HepG2 (cell line): ENCODE results near the gene CKAP2L. TPM values are rescaled to one million over a fixed set of nuclear protein-coding genes. Genes with fewer than 3 reads are reported as not detected.
A peak's percentile ranks its signal among the peaks of the same experiment; 100 is the strongest.

Experiments used
- ASH2L ChIP-seq: fragments of 300-600, 200-600 bp; sonication (generic); IDR thresholded peaks from 2 replicates; pipeline ENCODE4 v1.7.0; 2017; ENCODE audit warnings: low read depth, mild to moderate bottlenecking, moderate library complexity, mixed read lengths, low read length; ENCODE audit not compliant: insufficient read length
- ATF7 ChIP-seq, 2 experiments: fragments of 450-650 bp in 1 of 2; sonication (generic) in 1 of 2; formaldehyde crosslinking in 1 of 2; IDR thresholded peaks; 2 replicates each; pipeline versions ENCODE4 v1.4.0 to v1.6.1; 2016 to 2020; ENCODE audit warnings: antibody characterized with exemption in 1 of 2, mild to moderate bottlenecking in 1 of 2, missing genetic modification reagents in 1 of 2
- CSRNP1 ChIP-seq: sonication (generic); formaldehyde crosslinking; IDR thresholded peaks from 2 replicates; pipeline ENCODE4 v1.8.1; 2023; ENCODE audit warnings: mild to moderate bottlenecking, missing genetic modification reagents
- FOXC1 ChIP-seq: sonication (generic); formaldehyde crosslinking; IDR thresholded peaks from 2 replicates; pipeline ENCODE4 v1.8.0; 2022; ENCODE audit warnings: mild to moderate bottlenecking, missing genetic modification reagents, borderline replicate concordance
- GTF2F1 ChIP-seq: fragments of 150-350 bp; IDR thresholded peaks from 2 replicates; pipeline ENCODE4 v1.6.1; 2014; ENCODE audit warnings: low read length
- HCFC1 ChIP-seq: fragments of 150-350 bp; IDR thresholded peaks from 2 replicates; pipeline ENCODE4 v1.6.1; 2014; ENCODE audit warnings: low read depth, low read length
- HNF4A ChIP-seq: sonication (generic); formaldehyde crosslinking; IDR thresholded peaks from 2 replicates; pipeline ENCODE4 v1.4.0; 2020; ENCODE audit warnings: missing genetic modification reagents
- HOXD1 ChIP-seq: sonication (generic); formaldehyde crosslinking; IDR thresholded peaks from 2 replicates; pipeline ENCODE4 v1.5.0; 2020; ENCODE audit warnings: missing genetic modification reagents
- JUN ChIP-seq: sonication (generic); formaldehyde crosslinking; IDR thresholded peaks from 2 replicates; pipeline ENCODE4 v1.4.0; 2020; ENCODE audit warnings: mild to moderate bottlenecking, missing genetic modification reagents
- MED1 ChIP-seq: sonication (generic); formaldehyde crosslinking; IDR thresholded peaks from 2 replicates; pipeline ENCODE4 v1.4.0; 2020; ENCODE audit warnings: missing genetic modification reagents
- MNT ChIP-seq: fragments of 450-650 bp; IDR thresholded peaks from 2 replicates; pipeline ENCODE4 v1.6.1; 2016
- MXD4 ChIP-seq: IDR thresholded peaks from 2 replicates; pipeline ENCODE4 v1.6.1; 2016; ENCODE audit warnings: mild to moderate bottlenecking, missing biosample characterization, missing genetic modification reagents
- NR2C2 ChIP-seq: sonication (generic); formaldehyde crosslinking; IDR thresholded peaks from 2 replicates; pipeline ENCODE4 v1.4.0; 2020; ENCODE audit warnings: missing genetic modification reagents, mild to moderate bottlenecking, moderate library complexity, borderline replicate concordance
- RAD51 ChIP-seq: fragments of 450-650 bp; IDR thresholded peaks from 2 replicates; pipeline ENCODE4 v1.6.1; 2016; ENCODE audit warnings: borderline replicate concordance
- SIX4 ChIP-seq: sonication (generic); formaldehyde crosslinking; IDR thresholded peaks from 2 replicates; pipeline ENCODE4 v1.4.0; 2020; ENCODE audit warnings: missing genetic modification reagents
- SRSF9 ChIP-seq: fragments of 200-400 bp; formaldehyde crosslinking; IDR thresholded peaks from 2 replicates; pipeline ENCODE4 v1.6.1; 2018; ENCODE audit warnings: borderline replicate concordance, mild to moderate bottlenecking, low read depth, low read length; ENCODE audit not compliant: insufficient read depth, poor library complexity, severe bottlenecking
- U2AF1 ChIP-seq: fragments of 200-400 bp; formaldehyde crosslinking; optimal IDR thresholded peaks from 2 replicates; pipeline ENCODE3; 2017; ENCODE audit warnings: mild to moderate bottlenecking, low read depth, low read length
- ZFP36L1 ChIP-seq: sonication (generic); formaldehyde crosslinking; IDR thresholded peaks from 2 replicates; pipeline ENCODE4 v1.8.0; 2022; ENCODE audit warnings: mild to moderate bottlenecking, missing genetic modification reagents, moderate library complexity
- ZNF382 ChIP-seq: sonication (generic); formaldehyde crosslinking; IDR thresholded peaks from 2 replicates; pipeline ENCODE4 v1.5.0; 2020; ENCODE audit warnings: missing genetic modification reagents, mild to moderate bottlenecking, borderline replicate concordance
- ZNF775 ChIP-seq: sonication (generic); formaldehyde crosslinking; IDR thresholded peaks from 2 replicates; pipeline ENCODE4 v1.4.0; 2020; ENCODE audit warnings: missing genetic modification reagents, mild to moderate bottlenecking, moderate library complexity, borderline replicate concordance
- ZNF839 ChIP-seq: sonication (generic); formaldehyde crosslinking; IDR thresholded peaks from 2 replicates; pipeline ENCODE4 v1.4.0; 2020; ENCODE audit warnings: missing genetic modification reagents, mild to moderate bottlenecking, borderline replicate concordance
- polyA plus RNA-seq, 8 experiments: library from polyadenylated mRNA; depleted of rRNA in 3 of 8; stranded (reverse) in 7 of 8; unstranded in 1 of 8; fragments of >200 nt; fragmentation: Illumina TruSeq in 4 of 8; extraction: Trizol in 4 of 8; gene quantifications; 2 replicates each; pipeline versions ENCODE4 v1.2.1 to v1.2.3, GENCODE V29; 2011 to 2016; ENCODE audit warnings: low read depth in 4 of 8, missing spikeins in 1 of 8, mixed read lengths in 1 of 8; ENCODE audit not compliant: insufficient read depth in 1 of 8
- total RNA-seq, 5 experiments: library from RNA; depleted of rRNA; stranded (reverse); fragments of >200 nt; fragmentation: Illumina TruSeq; extraction: Trizol; gene quantifications; 2 replicates each; pipeline ENCODE4 v1.2.3, GENCODE V29; 2016; ENCODE audit warnings: low read depth in 1 of 5
- TF ChIP-seq, protein P1 (sequence below), 2 experiments: sonication (generic) in 1 of 2; formaldehyde crosslinking in 1 of 2; IDR thresholded peaks; 2 replicates each; pipeline versions ENCODE4 v1.4.0 to v1.6.1; 2016 to 2020; ENCODE audit warnings: borderline replicate concordance in 1 of 2, low read depth in 1 of 2, mild to moderate bottlenecking in 1 of 2, missing genetic modification reagents in 1 of 2

CKAP2L gene
- total and polyA plus RNA-seq, 2 of the 13 experiments (the other 11 are each of a cell fraction or from before 2014, with no cell fraction given), result 7.1 to 9.5 TPM

DNA sequence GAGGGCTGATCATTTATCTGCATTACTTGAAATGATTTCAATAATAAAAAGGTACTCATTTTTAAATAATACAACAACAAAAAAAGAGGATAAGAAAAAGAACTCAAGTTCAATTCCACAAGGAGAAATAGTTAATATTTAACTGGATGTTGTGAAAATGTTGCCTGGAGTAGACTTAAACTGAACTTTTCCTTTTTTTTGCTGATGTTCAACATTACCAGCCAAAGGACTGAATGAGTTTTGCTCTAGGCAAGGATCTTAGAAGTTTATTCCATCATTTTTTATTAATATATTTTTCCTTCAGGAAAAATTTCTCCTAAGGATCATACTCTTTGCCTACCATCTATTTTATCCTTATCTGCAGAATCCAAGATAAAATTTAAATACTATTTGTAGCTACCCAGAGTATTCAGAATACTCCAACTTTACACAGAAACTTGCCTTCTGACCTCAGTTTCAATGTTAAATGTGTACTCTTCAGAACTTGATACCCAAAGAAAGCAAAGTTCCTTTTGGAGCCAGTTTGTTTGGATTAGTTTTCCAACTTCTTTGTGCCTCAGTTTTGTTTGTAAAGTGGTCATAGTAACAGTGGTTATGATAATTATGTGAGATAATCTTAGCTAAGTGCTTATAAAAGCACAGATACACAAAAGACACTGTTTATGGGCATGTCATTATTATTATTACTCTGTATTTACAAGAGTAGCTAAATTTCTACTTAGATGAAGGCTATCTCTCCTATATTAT is 12.8 kb downstream of the CKAP2L start (continued):
- no peak for TF ChIP-seq ZNF382 (CRISPR knock-in tag)
- TF ChIP-seq, protein P1, sequence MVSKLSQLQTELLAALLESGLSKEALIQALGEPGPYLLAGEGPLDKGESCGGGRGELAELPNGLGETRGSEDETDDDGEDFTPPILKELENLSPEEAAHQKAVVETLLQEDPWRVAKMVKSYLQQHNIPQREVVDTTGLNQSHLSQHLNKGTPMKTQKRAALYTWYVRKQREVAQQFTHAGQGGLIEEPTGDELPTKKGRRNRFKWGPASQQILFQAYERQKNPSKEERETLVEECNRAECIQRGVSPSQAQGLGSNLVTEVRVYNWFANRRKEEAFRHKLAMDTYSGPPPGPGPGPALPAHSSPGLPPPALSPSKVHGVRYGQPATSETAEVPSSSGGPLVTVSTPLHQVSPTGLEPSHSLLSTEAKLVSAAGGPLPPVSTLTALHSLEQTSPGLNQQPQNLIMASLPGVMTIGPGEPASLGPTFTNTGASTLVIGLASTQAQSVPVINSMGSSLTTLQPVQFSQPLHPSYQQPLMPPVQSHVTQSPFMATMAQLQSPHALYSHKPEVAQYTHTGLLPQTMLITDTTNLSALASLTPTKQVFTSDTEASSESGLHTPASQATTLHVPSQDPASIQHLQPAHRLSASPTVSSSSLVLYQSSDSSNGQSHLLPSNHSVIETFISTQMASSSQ (IDR thresholded peaks at IDR 0.05; ENCODE audit: low read depth), result peak; percentile 81
- TF ChIP-seq, protein P1 (CRISPR knock-in tag; IDR thresholded peaks at IDR 0.05; ENCODE audit: borderline replicate concordance), result peak; percentile 59; the same call in 1 of the 2 replicates
- TF ChIP-seq HNF4A (CRISPR knock-in tag), result no peak
- TF ChIP-seq HOXD1, result no peak
- no peak for TF ChIP-seq NR2C2 (CRISPR knock-in tag)
- TF ChIP-seq ASH2L, result peak; percentile 11
- 0 out of 2 replicates have a peak, but pooled peaks have one; percentile 31 for TF ChIP-seq MED1 (CRISPR knock-in tag)
- no peak for TF ChIP-seq MNT
- TF ChIP-seq ZNF775, result no peak
- TF ChIP-seq ZNF839 (CRISPR knock-in tag), result no peak
- TF ChIP-seq HCFC1, result no peak
- TF ChIP-seq RAD51, result no peak
- TF ChIP-seq ZFP36L1 (CRISPR knock-in tag), result no peak
- TF ChIP-seq GTF2F1, result no peak
- no peak for TF ChIP-seq FOXC1 (CRISPR knock-in tag)
- peak; percentile 49; the same call in 1 of the 2 replicates for TF ChIP-seq SIX4 (CRISPR knock-in tag)
- no peak for TF ChIP-seq ATF7 (IDR thresholded peaks at IDR 0.05)
- no peak for TF ChIP-seq ATF7 (CRISPR knock-in tag; IDR thresholded peaks at IDR 0.05)
- no peak for TF ChIP-seq U2AF1
- TF ChIP-seq JUN (CRISPR knock-in tag), result no peak
- no peak for TF ChIP-seq MXD4 (CRISPR knock-in tag)
- no peak for TF ChIP-seq SRSF9
- no peak for TF ChIP-seq CSRNP1 (CRISPR knock-in tag)
